Progenitor cell of endocrine pancreas (in vitro differentiated cells): ENCODE results near the gene RASD2. TPM values are rescaled to one million over a fixed set of nuclear protein-coding genes. Genes with fewer than 3 reads are reported as not detected.

Experiments
- DNase-seq: peaks from one replicate; pipeline ENCODE4 v3.0.0; 2021; ENCODE audit warnings: low spot score; ENCODE audit not compliant: unreplicated experiment
- H3K27ac Mint-ChIP-seq: 2 replicates; pipeline ENCODE4 v1.8.0; 2021; ENCODE audit warnings: mild to moderate bottlenecking, moderate library complexity, mixed read lengths
- H3K27me3 Mint-ChIP-seq: 2 replicates; pipeline ENCODE4 v1.8.0; 2021; ENCODE audit warnings: mixed read lengths
- H3K36me3 Mint-ChIP-seq: 2 replicates; pipeline ENCODE4 v1.8.0; 2022; ENCODE audit warnings: mixed read lengths; ENCODE audit not compliant: insufficient read depth
- H3K4me1 Mint-ChIP-seq: 2 replicates; pipeline ENCODE4 v1.8.0; 2021; ENCODE audit warnings: low read depth, mixed read lengths
- H3K4me3 Mint-ChIP-seq: 2 replicates; pipeline ENCODE4 v1.8.0; 2021; ENCODE audit warnings: low read depth, mild to moderate bottlenecking, moderate library complexity, mixed read lengths
- H3K9me3 Mint-ChIP-seq: 2 replicates; pipeline ENCODE4 v1.8.0; 2021; ENCODE audit warnings: low read depth, mixed read lengths
- total RNA-seq: library from RNA; stranded (reverse); gene quantifications from 2 replicates; pipeline ENCODE4 v1.2.1, GENCODE V29; 2021
- TF ChIP-seq, protein P1 (sequence below): fragments of 200-600 bp; sonication (generic); IDR thresholded peaks from one replicate; pipeline ENCODE4 v1.5.0; 2021; ENCODE audit warnings: antibody characterized with exemption, mild to moderate bottlenecking; ENCODE audit not compliant: unreplicated experiment

Gene RASD2
- total RNA-seq, 1 donor from 2014 or later, result 0.07 TPM

DNA sequence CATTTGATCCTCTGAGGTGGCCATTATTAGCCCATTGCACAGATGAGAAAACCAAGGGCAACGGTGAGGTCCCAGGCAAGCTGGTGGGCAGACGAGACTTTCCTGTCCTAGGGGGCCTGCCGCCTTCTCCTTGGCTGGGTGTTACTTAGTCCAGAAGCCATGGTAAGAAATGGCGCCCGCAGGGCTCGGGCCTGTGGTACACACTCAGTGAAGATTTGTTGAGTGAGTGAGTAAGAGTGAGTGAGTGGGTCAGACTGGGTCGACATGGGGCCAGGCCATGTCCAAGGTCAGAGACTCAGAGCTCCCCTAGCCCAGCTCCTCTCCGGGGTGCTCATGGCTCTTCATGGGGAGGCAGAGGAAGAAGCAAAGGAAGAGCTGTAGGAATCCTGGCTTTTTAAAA is 36.0 kb downstream of the RASD2 start:
- Mint-ChIP-seq H3K4me3 (no peak overlapping the region), H3K9me3 (no peaks in the 10 kb centered on the region), H3K27me3 (peaks cover 12% of the 10 kb centered on the region), H3K27ac (no peak overlapping the region), H3K4me1 (no peaks in the 10 kb centered on the region), H3K36me3 (no peaks in the 10 kb centered on the region)
- TF ChIP-seq, protein P1, sequence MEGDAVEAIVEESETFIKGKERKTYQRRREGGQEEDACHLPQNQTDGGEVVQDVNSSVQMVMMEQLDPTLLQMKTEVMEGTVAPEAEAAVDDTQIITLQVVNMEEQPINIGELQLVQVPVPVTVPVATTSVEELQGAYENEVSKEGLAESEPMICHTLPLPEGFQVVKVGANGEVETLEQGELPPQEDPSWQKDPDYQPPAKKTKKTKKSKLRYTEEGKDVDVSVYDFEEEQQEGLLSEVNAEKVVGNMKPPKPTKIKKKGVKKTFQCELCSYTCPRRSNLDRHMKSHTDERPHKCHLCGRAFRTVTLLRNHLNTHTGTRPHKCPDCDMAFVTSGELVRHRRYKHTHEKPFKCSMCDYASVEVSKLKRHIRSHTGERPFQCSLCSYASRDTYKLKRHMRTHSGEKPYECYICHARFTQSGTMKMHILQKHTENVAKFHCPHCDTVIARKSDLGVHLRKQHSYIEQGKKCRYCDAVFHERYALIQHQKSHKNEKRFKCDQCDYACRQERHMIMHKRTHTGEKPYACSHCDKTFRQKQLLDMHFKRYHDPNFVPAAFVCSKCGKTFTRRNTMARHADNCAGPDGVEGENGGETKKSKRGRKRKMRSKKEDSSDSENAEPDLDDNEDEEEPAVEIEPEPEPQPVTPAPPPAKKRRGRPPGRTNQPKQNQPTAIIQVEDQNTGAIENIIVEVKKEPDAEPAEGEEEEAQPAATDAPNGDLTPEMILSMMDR, result no peak
- no peak for DNase-seq

DNA sequence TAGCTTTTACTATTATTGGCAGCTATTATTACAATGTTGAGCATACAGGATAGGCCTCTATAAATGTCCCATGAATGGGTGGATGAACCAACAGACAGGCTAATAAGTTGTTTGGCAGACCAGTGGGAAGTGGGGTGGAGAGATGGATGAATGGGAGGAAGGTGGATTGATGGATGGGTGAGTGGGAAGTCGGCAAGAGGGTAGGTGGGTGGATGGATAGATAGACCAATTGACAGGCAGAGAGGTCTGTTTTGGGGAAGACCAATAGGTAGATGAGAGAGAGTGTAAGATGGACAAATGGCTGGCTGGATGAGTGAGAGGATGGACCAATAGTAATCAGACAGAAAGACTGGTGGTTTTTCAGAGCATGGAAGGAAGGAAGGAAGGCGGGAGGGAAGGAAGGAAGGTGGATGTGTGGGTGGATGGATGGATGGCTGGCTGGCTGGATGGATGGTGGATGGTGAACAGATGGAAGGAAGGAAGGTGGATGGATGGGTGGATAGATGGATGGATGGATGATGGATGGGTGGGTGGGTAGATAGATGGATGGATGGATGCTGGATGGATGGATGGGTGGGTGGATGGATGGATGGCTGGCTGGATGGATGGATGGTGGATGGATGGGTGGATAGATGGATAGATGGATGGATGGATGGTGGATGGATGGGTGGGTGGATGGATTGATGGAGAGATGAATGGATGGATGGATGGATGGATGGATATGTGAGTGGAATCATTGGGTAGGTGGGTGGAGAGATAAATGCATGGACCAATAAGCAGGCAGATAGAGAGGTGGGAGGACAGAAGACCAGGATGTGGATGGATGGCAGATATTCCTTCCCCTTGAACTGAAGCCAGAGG is 37.4 kb downstream of the RASD2 start:
- Mint-ChIP-seq H3K9me3 (no peaks in the 10 kb centered on the region), H3K4me3 (no peak overlapping the region), H3K4me1 (no peaks in the 10 kb centered on the region), H3K27me3 (peaks cover 12% of the 10 kb centered on the region), H3K36me3 (no peaks in the 10 kb centered on the region), H3K27ac (no peak overlapping the region)
- no peak for DNase-seq
- TF ChIP-seq, protein P1, result no peak

DNA sequence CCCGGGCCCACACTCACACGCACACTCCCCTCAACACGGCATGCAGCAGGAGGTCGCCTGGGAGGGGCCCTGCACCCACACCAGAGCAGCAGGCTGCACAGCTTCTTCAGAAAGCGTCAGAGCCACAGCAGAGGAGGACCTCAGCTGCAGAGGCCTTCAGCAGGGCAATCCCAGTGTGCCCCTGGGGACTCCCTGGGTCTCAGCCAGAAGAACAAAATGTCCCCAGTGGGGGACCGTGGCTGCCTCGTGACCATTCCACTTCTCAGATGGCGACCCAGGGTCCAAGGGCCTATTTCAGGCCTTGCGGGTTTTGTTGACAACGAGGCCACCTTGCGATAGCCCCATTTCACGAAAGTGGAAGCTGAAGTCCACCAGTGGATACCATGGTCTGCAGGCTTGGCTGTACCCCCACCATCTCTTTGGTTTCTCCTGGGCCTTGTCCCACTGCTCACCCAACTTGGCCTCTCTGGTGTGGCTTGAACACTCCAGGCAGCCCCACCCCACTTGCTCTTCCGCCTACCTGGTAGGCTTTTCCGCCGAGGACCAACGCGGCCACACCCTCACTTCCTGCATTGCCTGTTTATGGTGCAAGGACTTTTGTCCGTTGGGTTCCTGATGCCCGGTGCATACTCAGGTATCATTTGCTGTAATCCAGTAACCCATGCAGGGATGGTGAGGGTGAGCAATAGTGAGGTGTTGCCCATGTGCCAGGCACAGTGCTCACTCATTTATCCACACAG is 38.4 kb downstream of the RASD2 start:
- no peaks in the 10 kb centered on the region for H3K4me1 Mint-ChIP-seq
- H3K9me3 Mint-ChIP-seq, result no peaks in the 10 kb centered on the region
- H3K27ac Mint-ChIP-seq, result no peak overlapping the region

DNA sequence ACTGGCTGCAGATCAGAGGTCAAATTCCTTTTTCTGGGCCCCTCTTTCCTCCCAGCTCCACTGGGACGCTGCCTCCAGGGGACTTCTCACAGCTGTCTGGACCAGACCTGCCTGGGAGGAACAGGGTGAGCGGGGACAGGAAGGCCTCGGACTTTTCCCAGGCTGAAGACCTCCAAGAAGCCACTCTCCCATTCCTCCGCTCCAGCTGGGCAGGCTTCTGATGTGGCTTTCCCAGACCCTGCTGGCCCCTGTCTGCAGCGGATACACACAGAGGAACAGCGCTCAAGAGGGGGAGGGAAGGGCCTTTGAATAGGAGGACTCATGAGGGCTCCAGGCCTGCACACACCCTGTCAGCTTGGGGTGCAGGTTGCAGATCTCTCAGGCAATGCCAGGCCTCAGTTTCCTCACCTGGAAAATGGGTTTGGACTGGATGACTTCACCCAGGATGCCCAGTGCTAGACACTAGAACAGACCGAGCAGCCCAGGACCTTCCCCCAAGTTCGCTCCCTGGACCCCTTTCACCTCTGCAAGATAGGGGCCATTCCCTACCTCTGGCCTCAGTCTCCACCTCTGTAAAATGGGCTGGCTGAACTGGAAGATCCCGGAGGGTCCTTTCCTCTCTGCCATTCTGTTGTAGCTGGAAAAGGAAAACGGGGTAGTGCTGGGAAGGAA is 39.9 kb downstream of the RASD2 start:
- H3K27ac Mint-ChIP-seq, result no peak overlapping the region
- no peaks in the 10 kb centered on the region for H3K36me3 Mint-ChIP-seq
- H3K4me3 Mint-ChIP-seq, result no peak overlapping the region
- TF ChIP-seq, protein P1, result no peak
- H3K27me3 Mint-ChIP-seq, result peaks cover 13% of the 10 kb centered on the region
- no peak for DNase-seq
- no peaks in the 10 kb centered on the region for H3K9me3 Mint-ChIP-seq
- no peaks in the 10 kb centered on the region for H3K4me1 Mint-ChIP-seq

More for the DNA sequence above, 38.4 kb downstream of the RASD2 start:
- DNase-seq, result no peak
- H3K36me3 Mint-ChIP-seq, result no peaks in the 10 kb centered on the region
- H3K27me3 Mint-ChIP-seq, result peaks cover 18% of the 10 kb centered on the region
- H3K4me3 Mint-ChIP-seq, result no peak overlapping the region
- TF ChIP-seq, protein P1, result no peak

DNA sequence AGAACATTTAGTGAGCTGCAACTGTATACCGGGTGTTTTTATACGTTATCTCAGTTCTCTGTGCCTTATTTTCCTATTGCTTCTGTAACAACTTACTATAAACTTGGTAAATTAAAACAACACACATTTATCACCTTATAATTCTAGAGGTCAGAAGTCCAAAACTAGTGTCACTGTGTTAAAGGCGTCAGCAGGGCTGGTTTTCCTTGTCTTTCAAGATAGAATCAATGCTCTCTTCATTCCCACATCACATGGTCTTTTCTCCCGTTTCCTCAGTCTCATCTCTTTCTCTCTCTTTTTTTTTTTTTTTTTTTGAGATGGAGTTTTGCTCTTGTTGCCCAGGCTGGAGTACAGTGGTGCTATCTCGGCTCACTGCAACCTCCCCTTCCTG is 40.4 kb downstream of the RASD2 start:
- no peaks in the 10 kb centered on the region for H3K9me3 Mint-ChIP-seq
- H3K4me1 Mint-ChIP-seq, result no peaks in the 10 kb centered on the region
- TF ChIP-seq, protein P1, result no peak
- DNase-seq, result no peak
- no peak overlapping the region for H3K27ac Mint-ChIP-seq
- H3K27me3 Mint-ChIP-seq, result peaks cover 11% of the 10 kb centered on the region
- H3K36me3 Mint-ChIP-seq, result no peaks in the 10 kb centered on the region
- H3K4me3 Mint-ChIP-seq, result no peak overlapping the region
